GM21619 (cell line): ENCODE results near the gene SPSB1.

Experiments
- ATAC-seq: cut with Tn5 transposase; IDR thresholded peaks from one replicate; pipeline ENCODE4 v1.9.1; 2021; ENCODE audit not compliant: unreplicated experiment

The SPSB1 gene

DNA sequence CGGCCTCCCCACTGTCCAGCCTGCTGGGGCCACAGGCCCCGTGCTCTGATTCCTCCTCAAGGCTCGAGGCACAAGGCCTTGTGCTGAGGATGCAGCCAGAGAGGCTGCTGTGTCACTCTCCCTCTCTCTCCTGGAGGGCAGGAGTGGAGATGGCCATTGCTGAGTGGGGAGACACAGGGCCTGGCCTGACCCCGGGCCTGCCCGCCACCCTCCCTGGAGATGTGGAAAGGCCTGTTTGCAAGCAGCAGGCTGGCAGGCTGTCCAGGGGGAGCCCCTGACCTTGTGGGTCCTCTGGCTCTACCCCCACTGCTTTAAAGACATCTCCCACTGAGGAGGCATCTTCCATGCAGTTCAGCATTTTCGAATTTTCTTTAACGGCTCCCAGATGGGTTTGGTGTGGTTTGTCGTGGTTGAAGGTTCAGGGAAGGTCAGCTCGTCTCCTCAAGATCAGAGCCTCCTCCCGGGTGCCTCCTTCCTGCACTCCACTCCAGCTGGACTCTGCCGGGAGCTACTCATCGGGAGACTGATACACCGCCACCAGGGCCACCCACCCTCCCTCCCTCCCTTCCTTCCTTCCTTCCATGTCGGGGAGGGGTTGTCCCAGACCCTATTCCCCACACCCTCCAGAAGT lies 69.1 kb downstream of the SPSB1 start:
- ATAC-seq = no peak

DNA sequence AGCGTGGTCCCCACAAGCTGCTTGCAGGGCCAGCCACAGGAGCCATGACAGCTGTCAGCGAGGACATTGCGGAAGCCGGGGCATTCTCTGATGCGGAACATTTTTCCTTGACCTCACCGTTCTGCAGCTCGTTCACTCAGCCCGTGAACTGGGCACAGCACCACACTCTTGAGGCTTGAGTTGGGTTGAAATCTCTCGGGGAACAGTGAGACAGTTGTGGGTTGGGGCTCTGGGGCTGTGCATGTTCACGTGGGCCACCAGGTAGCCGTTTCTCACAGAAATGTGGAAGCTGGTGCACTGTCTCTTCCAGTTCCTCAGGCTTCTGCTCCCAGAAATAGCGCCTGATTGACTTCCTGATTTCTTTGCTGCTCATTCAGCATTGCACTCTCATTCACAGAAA lies 69.8 kb downstream of the SPSB1 start:
- ATAC-seq = no peak

DNA sequence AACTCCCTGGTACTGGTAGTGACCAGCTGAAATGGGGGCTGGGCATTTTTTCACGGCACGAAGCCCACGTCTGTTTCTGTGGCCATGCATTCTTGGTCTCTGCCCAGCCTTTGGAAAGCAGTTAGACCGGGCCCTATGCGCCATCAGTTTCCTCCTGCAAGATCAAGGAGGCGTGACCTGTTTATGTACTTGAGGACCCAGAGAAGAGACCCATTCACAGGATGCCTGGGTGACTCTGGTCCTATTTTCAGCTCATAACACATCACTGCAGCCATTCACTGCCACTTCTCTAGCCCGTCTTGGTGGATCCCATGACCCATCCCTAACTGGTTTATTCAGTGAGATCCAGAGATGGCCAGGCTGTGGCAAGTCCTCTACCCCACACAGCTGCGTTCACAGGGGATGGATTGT lies 70.4 kb downstream of the SPSB1 start:
- no peak for ATAC-seq

DNA sequence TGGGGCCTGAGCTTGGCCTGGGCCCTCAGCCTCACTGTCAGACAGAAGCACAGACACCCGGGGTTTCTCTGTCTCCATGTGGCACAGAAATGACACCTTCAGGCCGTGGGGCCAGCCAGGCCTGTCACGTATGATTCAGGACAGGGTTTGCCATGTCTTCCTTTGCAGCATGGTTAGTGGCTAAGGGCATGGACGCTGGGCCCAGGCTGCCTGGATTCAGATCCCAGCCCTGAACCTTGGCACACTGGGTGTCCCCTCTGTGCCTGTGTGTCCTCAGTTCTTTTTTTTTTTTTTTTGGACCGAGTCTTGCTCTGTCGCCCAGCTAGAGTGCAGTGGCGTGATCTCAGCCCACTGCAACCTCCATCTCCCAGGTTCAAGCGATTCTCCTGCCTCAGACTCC lies 73.6 kb downstream of the SPSB1 start:
- ATAC-seq = no peak

DNA sequence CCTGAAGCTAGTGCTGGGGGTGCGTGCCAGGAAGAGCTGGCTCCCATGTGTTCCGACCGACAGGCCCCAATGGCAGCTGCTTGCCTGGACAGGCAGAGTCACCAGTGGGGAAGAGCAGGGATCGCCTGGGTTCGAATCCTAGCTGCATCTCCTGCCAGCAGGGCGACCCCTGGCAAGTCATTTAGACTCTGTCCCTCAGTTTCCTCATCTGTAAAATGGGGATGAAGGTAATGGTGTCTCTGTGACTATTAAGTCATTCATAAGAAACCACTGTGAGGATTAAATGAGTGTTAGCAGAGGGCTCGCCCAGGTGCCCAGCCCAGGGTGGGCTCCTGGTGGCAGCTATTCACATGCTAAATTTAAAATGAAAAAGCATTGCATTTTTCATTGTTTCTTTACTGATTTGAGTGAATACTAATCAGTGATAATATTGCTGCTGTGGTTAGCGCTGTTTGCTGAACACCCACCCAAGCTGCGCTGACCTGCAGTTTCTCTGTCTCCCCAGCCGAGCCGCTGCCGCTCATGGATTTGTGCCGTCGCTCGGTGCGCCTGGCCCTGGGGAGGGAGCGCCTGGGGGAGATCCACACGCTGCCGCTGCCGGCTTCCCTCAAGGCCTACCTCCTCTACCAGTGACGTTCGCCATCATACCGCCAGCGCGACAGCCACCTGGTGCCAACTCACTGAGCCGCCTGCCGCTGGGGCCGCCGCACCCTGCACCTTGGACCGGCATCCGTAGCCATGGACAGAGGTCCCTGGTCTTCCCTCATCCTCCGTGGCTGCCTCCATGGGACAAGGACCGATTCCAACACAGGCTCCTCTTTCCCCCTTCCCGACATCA lies 74.5 kb downstream of the SPSB1 start:
- no peak for ATAC-seq

DNA sequence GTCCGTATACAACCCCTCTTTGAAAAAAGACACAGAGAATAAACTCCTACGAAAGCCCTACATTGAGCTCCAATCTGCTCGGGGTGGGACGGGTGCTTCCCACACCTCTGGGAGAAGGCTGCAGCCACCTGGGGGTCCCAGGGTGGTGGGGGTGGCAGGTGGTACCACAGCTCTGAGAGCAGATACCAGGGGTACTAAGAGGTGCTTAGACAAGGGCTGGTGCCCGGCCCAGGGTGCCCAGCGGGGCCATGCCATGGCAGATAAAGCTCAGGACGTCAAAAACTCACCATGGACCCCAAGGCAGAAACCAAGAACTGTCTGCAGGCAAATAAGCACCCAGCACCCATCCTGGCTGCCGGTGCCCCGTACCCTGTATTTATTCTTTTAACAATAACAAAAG lies 75.1 kb downstream of the SPSB1 start:
- ATAC-seq = no peak

DNA sequence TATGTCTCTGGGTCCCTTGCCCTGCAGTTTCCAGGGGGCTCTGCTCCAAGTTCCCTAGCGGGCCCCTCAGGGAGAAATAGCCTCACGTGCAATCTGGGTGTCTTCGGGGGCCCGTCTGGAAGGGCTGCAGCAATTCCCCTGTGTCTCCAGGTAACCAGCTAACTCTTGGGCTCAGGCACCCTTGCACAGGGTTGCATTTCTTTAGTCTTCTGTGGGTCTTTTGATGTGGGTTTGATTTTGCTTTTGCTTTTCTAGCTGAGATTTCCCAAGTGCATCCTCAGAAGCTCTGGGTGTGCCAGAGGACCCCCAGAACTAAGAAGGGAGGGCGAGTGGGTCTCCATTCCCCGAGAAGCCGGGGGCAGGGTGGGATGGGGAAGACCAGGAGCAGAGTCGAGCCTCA lies 75.7 kb downstream of the SPSB1 start:
- ATAC-seq = no peak

DNA sequence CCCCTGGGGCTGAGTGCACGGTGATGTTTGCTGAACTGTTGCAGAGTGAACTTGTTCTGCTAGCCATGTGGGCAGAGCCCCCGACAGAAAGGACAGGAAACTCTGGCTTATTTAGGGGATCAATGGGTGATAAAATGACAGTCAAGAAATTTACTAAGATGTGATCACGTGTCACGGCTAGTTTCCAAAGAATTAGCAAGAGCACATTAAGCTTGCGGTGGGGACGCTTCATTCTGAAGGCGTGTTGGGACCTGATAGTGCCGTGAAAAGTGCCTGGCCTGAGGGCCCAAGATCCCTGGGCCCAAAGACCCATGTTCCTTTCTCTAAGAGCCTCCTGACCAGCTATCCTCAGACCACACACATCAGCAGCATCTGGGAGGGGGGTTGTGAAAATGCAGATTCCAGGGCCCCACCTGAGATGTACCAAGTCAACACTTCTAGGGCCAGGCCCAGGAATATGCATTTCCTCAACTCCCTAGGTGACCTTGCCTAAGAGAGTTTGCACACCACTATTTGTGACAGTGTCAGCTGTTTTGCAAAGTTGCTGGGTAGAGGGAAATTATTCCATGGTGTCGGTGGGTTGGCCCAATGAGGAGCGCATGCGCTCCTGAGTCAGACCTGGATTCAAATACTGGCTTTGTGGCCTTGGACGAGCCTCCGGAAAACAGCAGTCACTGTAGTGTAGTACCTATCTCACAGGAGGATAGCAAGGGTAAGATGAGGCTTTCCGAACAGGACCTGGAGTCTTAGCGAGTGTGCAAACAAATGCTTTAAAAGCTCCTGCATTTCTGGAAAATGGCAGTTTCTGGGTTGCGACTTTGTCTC lies 77.5 kb downstream of the SPSB1 start:
- ATAC-seq = no peak

DNA sequence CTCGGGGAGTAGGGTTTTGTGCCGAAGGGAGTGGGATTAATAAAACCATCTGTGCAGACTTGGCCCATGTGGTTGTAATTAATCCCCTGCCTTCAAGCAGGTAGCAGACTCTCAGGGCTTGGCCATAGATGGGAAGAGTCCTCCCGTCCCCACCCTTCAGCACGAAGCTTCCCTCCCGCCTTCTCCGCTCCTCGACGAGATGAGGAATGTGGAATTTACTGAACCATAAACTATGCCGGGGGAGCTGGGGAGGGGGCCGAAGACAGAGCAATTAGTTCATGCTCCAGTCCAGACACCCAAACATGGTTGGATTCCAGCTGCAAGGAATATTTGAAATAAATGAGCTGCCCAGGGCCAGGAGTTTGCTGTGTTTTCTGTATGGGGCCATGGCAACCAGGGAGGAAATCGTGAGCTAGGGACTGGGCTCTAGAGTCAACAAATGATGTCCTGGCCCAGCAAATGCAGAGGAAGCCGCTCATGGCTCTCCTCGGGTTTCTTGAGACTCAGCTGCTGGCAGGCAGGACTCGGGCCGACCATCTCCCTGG lies 78.8 kb downstream of the SPSB1 start:
- no peak for ATAC-seq

DNA sequence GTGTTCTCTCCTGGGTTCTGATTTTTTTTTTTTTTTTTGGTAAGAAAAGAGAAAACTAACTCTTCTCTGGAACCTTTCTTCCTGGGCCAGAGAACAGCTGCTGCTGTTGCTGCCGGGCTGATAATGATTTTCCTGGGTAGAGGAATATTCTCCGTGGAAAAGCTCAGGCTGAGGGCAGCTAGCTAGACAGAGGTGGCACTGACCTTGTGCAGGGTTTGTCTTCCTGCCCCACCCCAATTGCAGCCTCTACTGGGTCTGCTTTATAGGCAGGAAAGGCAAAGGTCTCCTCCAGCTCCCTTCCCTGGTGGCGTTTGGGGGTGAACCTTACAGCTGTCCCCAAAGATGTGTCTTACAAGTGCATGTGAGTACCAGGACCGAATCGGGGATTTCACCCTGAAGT lies 79.3 kb downstream of the SPSB1 start:
- ATAC-seq = no peak

DNA sequence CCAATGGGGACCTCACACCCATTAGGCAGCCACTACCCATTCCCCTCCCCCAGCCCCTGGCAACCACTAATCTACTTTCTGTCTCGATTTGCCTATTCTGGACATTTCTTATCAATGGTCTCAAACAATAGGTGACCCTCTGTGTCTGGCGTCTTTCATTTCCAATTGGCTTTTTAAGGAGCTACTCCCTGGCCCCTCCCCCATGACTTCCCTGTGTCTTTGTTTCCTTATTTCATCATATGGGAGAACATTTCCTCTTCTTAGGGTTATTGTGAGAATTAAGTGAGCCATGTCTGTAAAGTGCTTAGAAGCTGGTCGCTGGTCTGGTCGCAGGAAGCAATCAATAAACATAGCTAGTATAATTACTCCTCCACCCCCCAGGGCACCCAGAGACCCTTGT lies 80.9 kb downstream of the SPSB1 start:
- no peak for ATAC-seq

DNA sequence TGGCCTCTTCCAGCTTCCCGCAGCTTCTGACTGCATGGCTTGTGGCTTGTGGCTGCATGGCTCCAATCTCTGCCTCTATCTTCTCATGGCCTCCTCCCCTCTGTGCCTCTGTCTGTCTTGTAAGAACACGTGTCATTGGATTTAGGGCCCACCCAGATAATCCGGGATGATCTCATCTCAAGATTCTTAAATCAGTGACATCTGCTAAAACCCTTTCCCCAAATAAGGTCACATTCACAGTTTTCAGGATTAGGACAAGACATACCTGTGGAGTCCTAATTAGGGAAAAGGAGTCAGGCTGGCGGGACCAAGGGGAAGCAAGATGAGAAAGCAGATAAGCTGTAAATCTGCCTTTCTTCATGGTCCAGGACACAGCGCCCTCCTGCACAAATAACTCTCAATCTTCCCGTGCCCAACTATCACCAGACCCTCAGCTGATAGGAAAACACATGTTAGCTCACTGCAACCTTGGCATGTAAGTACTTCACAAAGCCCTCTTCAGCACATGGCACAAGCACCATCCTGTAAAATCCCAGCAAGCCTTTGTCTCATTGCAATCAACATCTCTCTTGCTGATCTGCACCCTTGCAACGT lies 82.2 kb downstream of the SPSB1 start:
- no peak for ATAC-seq

DNA sequence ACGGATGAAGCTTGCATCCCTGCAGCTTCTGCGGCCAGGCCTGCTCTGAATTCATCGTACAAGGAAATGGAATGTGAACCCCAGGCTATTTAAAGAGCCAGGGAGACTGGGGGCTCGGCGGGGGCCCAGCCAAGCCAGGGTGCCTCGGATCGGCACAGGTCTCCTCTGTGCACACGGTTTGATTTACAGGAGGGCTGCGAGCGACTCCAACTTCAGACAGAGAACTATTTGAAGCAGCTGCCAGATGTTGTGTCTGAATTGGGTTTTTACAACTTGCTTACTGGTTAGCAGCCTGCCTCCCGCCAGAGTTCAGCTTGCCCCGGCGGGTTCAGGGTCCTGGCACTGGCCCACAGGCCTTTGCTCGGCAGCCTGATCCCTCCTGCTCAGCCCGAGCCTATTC lies 83.2 kb downstream of the SPSB1 start:
- no peak for ATAC-seq

DNA sequence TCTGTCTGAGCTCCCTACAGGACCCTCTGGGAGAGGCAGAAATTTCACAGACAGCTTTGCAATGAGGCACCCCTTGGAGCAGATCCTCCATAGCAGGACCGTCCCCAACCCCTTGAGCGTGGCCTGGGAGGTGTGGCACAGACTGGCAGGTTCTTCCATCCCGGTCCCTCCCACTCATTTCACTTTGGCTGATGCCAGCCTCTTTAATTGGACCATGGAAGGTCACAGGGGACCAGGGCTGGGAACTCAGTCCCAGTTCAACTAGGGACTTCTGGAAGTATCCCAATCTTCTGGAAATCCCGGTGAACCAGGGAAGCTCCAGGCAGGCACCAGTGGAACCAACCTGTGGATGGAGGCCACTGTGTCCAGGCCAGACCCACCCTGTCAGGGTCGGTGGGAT lies 83.7 kb downstream of the SPSB1 start:
- no peak for ATAC-seq

DNA sequence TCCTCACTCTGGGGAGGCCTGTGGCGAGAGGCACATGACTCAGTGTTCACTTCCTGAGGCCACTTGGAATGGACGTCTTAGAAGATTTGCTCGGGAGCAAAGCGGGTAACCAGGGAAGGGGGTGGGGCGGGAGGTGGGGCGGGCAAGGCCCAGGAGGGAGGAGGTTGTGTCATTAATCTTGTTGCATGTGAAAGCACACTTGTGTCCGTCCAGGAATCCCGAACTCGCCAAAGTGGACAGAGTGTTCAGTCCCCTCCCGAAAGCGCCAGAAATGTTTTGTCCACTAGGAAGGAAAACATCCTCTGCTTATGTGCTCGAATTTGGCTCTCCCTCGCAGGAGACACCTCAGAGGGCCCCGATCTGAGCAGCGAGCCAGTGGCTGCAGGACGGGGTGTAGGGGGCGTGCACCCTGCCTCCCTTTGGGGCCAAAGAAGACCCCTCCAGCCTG lies 84.2 kb downstream of the SPSB1 start:
- no peak for ATAC-seq

DNA sequence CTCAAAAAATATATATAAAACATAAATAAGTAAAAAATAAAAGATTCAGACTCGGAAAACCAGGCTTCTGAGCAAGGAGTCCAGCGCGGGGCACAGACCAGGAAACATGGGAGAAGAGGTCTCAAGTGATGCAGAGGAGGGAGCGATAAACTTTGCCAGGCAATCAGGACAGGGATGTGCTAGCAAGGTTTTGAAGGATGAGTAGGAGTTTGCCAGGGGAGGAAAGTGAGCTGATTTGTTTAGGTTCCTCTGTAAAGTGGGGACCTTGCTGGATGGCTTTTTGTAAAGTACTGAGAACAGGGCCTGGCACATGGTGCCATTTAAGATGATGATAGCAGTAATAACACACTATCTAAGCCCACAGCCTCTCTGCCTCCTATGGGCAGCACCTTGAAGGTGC lies 86.1 kb downstream of the SPSB1 start:
- ATAC-seq = no peak

DNA sequence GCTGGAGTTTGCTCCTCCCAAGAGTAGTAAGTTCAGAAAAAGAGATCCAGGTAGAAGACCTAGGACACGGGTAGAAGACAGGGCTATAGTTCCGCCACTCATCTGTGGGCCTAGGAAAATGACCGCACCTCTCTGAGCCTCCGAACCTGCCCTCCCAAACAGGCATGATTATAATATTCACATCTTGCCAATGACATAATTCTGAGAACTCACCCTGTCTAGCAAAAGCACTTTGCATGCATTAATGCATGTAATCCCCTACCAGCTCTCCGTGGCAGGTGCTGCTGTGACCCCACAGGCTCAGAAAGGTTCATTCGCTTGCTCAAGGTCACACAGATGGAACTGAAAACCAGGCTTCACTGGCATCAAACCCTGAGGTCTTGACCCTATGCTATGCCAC lies 88.0 kb downstream of the SPSB1 start:
- no peak for ATAC-seq

DNA sequence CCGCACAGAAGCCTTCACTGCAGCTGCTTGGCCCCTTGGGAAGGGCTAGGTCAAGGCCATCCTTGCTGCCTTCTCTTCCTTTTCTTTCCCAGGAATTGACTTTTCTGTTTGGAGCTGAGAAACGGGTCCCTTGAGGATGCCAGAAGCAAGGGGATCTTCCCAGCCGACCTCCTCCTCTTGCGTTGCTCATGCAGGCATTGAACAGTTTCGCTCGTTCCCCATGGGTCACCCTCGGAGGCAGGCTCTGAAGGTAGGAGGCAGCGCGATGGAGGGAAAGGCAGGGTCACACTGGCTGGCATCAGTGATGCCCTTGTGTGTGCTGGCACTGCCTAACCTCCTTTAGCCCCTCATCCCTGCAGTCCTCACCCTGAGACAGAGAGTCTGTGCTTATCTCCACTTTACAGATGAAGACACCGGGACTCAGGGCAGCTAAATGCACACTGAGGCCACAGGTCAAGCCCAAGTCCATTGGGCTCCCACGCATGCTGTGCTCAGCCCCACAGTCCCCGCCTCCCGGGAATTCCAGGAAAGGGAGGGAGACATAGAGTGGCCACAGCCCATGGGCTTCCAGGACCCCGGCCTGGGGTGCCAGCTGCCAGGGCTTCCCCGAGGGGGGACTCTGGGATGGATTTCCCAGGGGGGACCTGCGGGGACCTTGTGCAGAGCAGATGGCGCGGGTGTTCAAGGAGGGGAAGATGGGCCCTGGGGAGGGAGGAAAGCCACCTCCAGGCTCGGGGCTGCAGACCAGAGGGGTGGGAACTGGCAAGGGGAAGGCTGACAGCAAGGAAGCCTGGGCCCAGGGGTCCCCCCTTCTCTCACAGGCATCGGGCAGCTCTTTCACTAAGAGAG lies 90.2 kb downstream of the SPSB1 start:
- no peak for ATAC-seq

DNA sequence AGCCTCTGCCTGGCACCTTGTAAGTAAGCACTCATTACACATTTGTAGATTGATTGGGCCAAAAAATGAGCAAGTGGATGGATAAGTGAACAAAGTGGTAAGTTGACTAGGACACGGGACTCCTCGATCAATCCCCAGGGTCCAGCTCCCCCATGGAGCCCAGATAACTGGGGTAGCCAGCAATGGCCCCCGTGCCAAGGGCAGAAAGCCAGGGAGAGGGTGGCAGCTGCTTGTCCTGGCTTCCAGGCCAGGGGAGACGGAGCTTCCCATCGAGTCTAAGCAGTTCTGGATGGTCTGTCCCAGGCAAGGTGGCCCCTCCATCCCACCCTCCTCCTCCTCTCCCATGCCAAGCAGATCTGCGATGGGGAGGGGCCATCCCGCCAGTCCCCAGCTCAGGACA lies 91.4 kb downstream of the SPSB1 start:
- ATAC-seq = no peak

DNA sequence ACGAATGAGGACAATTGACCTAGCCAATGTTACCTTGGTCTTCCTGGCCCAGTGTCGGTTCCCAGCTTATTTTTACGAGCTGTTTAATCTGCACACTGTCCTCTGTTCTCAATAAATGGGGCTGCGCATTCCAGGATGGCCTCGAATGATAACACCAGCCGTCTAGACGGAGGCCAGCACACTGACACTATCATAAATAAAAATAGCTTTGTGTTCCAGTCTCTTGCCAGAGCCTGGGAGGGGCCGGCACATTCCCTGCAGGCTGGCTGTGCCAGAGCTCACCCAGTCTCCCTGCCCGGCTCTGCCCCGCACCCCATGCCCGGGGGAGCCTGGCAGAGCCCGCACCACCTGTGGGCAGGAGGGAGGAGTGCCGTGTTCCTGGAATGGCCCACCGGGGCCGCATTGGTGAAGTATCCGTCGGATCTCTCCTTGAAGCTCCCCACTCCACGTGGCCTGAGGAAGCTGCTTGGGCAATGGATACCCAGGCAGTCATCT lies 92.1 kb downstream of the SPSB1 start:
- ATAC-seq = no peak
